ENCODE measurements around the gene PPIL6.
A peak's percentile ranks its signal among the peaks of the same experiment; 100 is the strongest.

Gene PPIL6

DNA sequence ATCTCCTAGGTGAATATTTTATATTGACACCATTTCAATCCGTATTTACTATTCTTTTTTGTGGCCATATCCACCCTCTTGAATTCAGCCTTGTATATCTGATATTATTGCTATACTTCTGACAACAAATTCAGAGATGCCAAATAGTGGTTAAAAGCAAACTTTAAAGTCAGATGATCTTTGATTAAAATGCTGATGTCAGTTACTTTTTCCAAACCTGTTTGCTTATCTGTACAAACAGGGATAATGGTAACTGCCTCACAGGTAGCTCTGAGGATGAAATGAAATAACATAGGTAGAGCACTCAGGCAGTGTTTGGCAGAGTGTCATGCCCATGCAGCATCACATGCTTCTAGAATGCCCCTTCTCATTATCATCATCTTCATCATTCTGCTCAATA is 19.2 kb downstream of the PPIL6 start:
- no peaks in the 10 kb centered on the region for H3K4me1 Mint-ChIP-seq (ENCODE audit: low read depth)
- no peak overlapping the region for H3K27ac Mint-ChIP-seq
- H3K27me3 Mint-ChIP-seq (ENCODE audit: low read depth) = peaks cover 2% of the 10 kb centered on the region
- H3K9me3 Mint-ChIP-seq = no peaks in the 10 kb centered on the region
- no peak overlapping the region for H3K4me3 Mint-ChIP-seq
- H3K36me3 Mint-ChIP-seq (ENCODE audit: low read depth) = no peaks in the 10 kb centered on the region

DNA sequence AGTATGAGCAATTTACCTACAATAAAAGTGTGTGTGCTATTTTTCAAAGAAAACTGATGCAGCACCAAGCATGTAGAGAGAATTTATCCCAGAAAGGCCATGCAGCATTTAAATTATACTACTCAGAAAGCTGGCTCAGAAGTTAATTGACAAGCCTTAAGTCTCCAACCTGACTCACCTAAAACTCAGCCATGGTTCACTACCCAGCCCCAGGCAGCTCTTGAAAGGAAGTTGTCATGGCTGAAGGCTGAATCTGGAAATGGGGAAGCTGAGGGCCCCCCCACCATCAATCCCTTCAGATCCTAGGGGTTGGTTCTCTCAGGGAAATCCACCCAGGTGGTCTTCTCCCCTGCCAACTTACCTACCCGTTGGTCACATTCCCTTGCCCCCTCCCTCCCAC is 19.7 kb downstream of the PPIL6 start:
- no peak overlapping the region for H3K4me3 Mint-ChIP-seq
- H3K4me1 Mint-ChIP-seq (ENCODE audit: low read depth) = no peaks in the 10 kb centered on the region
- H3K27me3 Mint-ChIP-seq (ENCODE audit: low read depth) = peaks cover 2% of the 10 kb centered on the region
- H3K36me3 Mint-ChIP-seq (ENCODE audit: low read depth) = no peaks in the 10 kb centered on the region
- no peak overlapping the region for H3K27ac Mint-ChIP-seq
- H3K9me3 Mint-ChIP-seq = no peaks in the 10 kb centered on the region

DNA sequence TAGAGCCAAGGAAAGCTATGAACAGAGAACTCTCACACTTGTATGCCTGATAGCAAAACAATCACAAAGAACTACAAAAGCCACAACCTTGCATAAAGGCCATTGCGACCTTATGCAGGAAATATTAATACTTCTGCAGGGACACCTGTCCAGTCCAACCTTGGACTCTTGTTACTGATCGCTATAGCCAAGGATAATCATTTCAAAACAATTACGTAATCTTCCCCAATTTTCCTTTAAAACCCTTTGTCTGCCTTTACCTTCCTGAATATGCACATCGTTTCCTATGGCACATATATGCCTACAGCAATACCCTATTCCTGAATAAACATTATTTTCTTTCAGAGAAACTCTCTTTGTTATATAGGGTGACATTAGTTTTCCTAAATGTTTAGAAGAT is 22.8 kb downstream of the PPIL6 start:
- no peak overlapping the region for H3K4me3 Mint-ChIP-seq
- H3K9me3 Mint-ChIP-seq = no peaks in the 10 kb centered on the region
- no peaks in the 10 kb centered on the region for H3K4me1 Mint-ChIP-seq (ENCODE audit: low read depth)
- H3K27ac Mint-ChIP-seq = no peak overlapping the region
- no peaks in the 10 kb centered on the region for H3K36me3 Mint-ChIP-seq (ENCODE audit: low read depth)
- H3K27me3 Mint-ChIP-seq (ENCODE audit: low read depth) = peaks cover 14% of the 10 kb centered on the region

DNA sequence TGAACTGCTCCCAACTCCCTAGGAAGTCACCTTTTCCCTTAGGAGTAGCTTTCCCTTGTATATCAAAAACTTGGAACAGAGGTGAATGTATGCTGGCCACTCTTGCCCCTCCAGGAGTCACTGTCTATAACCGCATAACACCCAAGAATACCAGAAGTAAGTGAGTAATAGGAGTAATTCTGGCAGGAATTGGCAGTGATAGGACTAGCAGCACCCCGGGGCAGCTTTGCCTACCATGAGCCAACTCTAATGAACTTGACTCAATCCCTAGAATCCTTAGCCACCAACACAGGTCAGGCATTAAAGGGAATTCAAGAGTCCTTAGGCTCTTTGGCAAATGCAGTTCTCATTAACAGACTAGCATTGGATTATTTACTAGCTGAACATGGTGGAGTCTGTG is 29.4 kb downstream of the PPIL6 start:
- no peaks in the 10 kb centered on the region for H3K9me3 Mint-ChIP-seq
- H3K4me3 Mint-ChIP-seq = no peak overlapping the region
- no peak overlapping the region for H3K27ac Mint-ChIP-seq
- H3K36me3 Mint-ChIP-seq (ENCODE audit: low read depth) = no peaks in the 10 kb centered on the region
- H3K27me3 Mint-ChIP-seq (ENCODE audit: low read depth) = peaks cover 22% of the 10 kb centered on the region
- no peaks in the 10 kb centered on the region for H3K4me1 Mint-ChIP-seq (ENCODE audit: low read depth)

DNA sequence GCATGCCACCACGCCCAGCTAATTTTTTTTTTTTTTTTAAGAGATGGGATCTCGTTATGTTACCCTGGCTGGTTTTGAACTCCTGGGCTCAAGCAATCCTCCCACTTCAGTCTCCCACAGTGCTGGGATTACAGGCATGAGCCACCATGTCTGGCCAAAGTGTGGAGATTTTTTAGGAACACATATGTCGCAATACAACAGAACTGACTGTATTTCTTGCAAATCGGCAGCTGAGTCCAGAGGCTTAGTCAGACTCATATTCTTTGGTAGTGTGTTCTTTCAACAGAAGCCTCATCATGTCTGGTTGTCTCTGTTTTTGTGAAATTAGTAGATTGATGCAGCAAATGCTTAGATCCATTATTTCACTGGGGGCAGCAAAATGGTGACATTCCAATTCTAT is 34.2 kb downstream of the PPIL6 start:
- H3K36me3 Mint-ChIP-seq (ENCODE audit: low read depth) = no peaks in the 10 kb centered on the region
- no peak overlapping the region for H3K27ac Mint-ChIP-seq
- H3K27me3 Mint-ChIP-seq (ENCODE audit: low read depth) = peaks cover 3% of the 10 kb centered on the region
- no peak overlapping the region for H3K4me3 Mint-ChIP-seq
- no peaks in the 10 kb centered on the region for H3K4me1 Mint-ChIP-seq (ENCODE audit: low read depth)
- H3K9me3 Mint-ChIP-seq = no peaks in the 10 kb centered on the region

DNA sequence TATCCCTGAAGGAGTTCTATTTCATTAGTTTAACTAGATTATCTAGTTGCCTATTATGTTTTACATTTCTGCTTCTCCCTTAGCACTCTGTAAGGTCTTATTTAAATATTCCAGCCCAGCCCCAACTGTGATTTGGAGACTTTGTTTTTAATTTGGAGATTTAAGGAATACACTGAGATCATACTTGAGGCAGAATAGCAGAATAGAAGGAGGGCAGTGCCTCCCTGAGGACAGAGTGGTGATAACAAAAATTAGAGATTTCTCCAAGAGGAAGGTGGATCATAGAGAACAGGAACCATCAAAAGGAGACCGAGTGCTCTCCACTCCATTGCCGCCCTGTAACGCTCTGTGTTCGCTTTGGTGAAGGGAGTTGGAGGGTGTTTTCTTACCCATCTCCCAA is 43.4 kb downstream of the PPIL6 start:
- Mint-ChIP-seq H3K27ac (no peak overlapping the region), H3K27me3 (ENCODE audit: low read depth) (no peaks in the 10 kb centered on the region), H3K4me3 (no peak overlapping the region), H3K4me1 (ENCODE audit: low read depth) (peaks cover 2% of the 10 kb centered on the region), H3K36me3 (ENCODE audit: low read depth) (no peaks in the 10 kb centered on the region), H3K9me3 (no peaks in the 10 kb centered on the region)

DNA sequence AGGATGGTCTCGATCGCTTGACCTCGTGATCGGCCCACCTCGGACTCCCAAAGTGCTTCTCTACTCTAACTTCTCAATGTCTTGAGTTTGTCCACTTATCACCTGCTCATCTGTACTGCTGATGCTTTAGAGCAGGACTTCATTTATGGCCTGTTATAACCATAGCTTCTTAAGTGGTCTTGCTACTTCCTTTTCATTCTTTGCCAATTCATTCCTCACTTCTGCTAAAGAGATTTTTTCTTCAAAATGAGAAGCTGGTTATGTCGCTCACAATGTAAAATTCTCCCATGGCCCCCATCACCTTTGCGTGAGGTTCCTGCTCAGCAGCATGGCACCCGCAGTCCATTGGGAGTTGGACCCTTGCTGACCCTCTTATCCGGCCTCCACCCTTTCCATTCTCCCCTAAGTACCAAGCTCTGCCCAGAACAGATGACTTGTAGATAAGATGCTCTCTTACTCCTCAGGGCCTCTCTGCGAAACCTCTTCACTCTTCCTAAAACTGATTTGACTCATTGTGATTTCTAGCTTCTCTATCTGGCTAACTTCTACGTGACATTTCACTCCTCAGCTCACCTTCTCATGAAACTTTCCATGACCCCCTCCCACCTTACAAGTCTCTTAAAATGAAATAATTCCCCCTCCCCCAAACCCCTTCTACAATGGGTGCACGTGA is 44.2 kb downstream of the PPIL6 start:
- peaks cover 2% of the 10 kb centered on the region for H3K4me1 Mint-ChIP-seq (ENCODE audit: low read depth)
- no peaks in the 10 kb centered on the region for H3K36me3 Mint-ChIP-seq (ENCODE audit: low read depth)
- no peaks in the 10 kb centered on the region for H3K27me3 Mint-ChIP-seq (ENCODE audit: low read depth)
- H3K9me3 Mint-ChIP-seq = no peaks in the 10 kb centered on the region
- H3K27ac Mint-ChIP-seq = no peak overlapping the region
- no peak overlapping the region for H3K4me3 Mint-ChIP-seq

DNA sequence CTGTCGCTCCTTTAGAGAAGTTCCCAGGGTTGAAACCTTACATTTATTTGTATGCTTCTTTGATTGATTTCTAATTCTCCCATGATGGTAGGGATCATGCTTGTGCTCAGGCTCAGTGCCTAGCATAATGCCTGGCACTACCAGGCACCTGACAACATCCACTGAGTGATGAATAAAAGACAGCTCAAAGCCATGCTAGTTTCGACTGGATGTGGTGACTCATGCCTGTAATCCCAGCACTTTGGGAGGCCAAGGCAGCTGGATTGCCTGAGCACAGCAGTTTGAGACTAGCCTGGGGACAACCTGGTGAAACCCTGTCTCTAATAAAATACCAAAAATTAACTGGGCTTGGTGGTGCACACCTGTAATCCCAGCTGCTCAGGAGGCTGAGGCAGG is 46.5 kb downstream of the PPIL6 start:
- Mint-ChIP-seq H3K36me3 (ENCODE audit: low read depth) (no peaks in the 10 kb centered on the region), H3K4me1 (ENCODE audit: low read depth) (peaks cover 7% of the 10 kb centered on the region), H3K4me3 (no peak overlapping the region), H3K9me3 (no peaks in the 10 kb centered on the region), H3K27me3 (ENCODE audit: low read depth) (no peaks in the 10 kb centered on the region), H3K27ac (no peak overlapping the region)

DNA sequence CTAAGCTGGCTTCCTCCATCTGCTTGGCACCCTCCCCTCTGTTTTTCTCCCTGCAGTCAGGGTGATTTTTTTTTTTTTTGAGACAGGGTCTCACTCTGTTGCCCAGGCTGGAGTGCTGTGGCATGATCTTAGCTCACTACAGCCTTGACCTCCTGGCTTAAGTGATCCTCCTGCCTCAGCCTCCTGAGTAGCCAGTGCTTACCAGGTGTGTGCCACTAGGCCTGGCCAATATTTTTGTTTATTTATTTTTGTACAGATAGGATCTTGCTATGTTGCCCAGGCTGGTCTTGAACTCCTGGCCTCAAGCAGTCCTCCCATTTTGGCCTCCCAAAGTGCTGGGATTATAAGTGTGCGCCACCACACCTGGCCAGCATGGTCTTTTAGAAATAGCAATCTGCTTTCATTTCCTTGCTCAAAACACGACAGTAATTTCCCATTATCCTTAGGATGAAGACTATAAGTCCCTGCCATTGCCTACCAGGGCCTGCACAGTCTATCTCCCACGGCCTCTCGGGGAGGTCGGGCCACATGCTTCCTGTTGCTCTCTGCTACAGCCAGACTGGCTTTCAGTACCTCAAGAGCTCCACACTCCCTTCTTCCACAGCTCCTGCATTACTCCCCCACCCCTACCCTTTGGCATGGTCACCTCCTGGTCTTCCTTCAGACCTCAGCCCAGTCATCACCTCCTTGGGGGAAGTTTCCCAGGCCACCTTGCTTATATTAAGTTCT is 47.1 kb downstream of the PPIL6 start:
- peaks cover 7% of the 10 kb centered on the region for H3K4me1 Mint-ChIP-seq (ENCODE audit: low read depth)
- no peaks in the 10 kb centered on the region for H3K36me3 Mint-ChIP-seq (ENCODE audit: low read depth)
- H3K27ac Mint-ChIP-seq = no peak overlapping the region
- H3K27me3 Mint-ChIP-seq (ENCODE audit: low read depth) = no peaks in the 10 kb centered on the region
- no peak overlapping the region for H3K4me3 Mint-ChIP-seq
- H3K9me3 Mint-ChIP-seq = no peaks in the 10 kb centered on the region

DNA sequence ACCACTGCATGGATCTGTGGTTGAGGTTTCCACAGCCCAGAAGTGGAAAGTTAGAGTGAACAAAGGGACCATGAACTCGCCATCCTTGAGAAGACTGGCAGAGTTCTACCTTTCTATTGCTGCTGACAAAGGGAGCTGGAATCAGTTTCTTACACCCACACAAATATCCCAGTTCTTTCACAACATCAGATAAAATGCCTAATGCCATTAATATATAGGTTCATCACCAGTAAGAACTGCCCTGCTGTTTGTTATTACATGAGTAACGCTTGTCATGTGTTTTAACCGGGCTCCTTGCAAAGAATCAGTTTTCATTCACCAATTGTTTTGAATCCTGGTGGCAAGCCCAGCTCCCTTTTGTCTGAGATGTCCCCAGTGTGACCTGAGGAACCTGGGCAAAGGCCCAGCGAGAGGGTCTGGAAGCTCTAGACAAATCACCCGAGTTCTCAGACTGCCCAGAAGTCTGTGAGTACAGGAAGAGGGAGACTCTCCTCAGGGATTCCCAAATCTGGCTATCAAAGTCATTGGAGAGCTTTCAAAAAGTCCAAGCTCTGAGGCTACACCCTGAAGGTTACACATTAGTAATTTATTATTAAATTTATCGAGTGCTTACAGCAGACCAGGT is 50.7 kb downstream of the PPIL6 start:
- no peak overlapping the region for H3K4me3 Mint-ChIP-seq
- H3K27ac Mint-ChIP-seq = no peak overlapping the region
- no peaks in the 10 kb centered on the region for H3K9me3 Mint-ChIP-seq
- H3K36me3 Mint-ChIP-seq (ENCODE audit: low read depth) = no peaks in the 10 kb centered on the region
- peaks cover 10% of the 10 kb centered on the region for H3K4me1 Mint-ChIP-seq (ENCODE audit: low read depth)
- H3K27me3 Mint-ChIP-seq (ENCODE audit: low read depth) = peaks cover 8% of the 10 kb centered on the region

DNA sequence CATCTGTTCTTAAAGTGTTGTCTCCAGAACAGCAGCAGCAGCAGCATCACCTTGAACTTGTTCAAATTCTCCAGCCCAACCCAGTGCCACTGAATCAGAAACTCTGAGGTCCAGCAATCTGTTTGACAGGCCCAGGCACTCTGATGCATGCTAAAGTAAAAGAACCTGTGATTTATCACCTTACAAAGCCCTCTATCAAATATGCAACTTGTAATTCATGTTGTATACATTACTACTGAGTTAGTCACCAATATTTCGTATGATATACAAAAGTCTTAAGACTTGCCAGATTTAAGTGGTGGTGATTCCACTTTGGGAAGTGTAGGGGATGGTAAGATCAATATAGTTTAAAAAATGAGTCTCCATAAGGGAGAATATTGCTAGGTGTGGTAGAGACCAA is 52.2 kb downstream of the PPIL6 start:
- H3K9me3 Mint-ChIP-seq = no peaks in the 10 kb centered on the region
- no peak overlapping the region for H3K27ac Mint-ChIP-seq
- H3K36me3 Mint-ChIP-seq (ENCODE audit: low read depth) = no peaks in the 10 kb centered on the region
- peaks cover 8% of the 10 kb centered on the region for H3K27me3 Mint-ChIP-seq (ENCODE audit: low read depth)
- peaks cover 18% of the 10 kb centered on the region for H3K4me1 Mint-ChIP-seq (ENCODE audit: low read depth)
- H3K4me3 Mint-ChIP-seq = no peak overlapping the region

DNA sequence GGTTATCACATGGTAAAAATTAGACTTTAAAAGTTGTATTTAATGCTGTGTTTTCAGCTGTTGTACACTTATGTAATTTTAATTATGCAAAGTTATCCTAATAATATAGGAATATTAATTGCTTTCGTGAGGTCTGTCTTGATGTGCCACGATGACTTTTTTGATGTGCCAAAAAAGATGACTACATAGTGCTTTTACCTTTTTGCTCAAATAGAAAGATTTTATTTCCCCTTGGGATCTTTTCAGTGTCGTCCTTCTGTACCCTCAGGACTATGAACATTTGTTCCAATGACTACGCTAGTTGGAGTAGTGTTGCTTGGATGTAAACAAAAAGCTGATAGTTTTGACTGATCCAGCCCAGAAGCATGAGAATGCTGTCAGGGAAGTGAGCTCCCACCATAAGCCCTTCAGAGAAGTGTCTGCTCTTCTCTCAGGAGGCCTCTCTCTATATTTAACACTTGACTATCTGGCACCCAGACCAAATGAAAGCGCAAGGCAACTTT is 56.9 kb downstream of the PPIL6 start:
- H3K9me3 Mint-ChIP-seq = no peaks in the 10 kb centered on the region
- H3K27me3 Mint-ChIP-seq (ENCODE audit: low read depth) = peaks cover 8% of the 10 kb centered on the region
- H3K36me3 Mint-ChIP-seq (ENCODE audit: low read depth) = peaks cover 21% of the 10 kb centered on the region
- peak overlapping the region; percentile 95 for H3K4me3 Mint-ChIP-seq
- H3K4me1 Mint-ChIP-seq (ENCODE audit: low read depth) = peaks cover 32% of the 10 kb centered on the region
- H3K27ac Mint-ChIP-seq = peak overlapping the region; percentile 99

DNA sequence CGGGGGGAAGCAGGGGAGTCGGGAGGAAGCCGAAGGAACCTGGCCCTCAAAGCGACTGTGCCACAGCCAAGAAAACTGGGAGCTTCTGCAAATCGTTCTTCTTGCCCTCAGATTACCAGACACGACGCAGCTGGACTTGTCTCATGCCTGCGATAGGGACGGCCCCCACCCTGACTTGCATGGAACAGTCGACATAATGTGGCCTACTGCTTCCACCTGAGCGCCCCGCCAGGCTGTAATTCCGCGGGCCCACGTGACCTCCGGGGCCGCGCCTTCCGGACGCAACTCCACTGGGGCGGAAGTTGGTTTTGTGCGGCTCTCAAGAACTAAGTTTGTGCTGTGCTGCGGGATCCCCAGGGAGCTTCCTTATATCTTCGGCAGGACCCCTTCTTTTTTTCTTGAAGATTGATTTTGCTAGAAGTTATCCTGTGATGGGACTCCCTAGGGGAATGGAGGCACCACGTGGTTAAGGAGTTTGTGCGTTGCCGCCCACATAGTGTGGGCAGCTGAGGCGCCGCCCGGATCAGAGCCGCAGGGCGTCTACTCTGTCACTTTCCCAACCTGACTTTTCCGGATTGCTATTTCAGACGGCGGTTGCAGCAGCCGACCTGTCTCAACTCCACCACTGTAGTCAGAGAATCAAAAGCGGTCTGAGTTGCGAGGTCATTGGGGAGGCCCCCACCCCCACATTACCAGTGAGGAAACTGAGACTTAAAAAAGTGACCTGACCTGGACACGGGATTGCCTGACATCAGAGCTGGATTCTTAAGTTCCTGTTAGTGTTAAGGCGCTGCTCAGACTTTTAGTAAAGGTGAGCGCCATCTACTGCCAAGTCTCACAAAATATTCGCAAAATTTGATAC is 57.6 kb downstream of the PPIL6 start:
- peak overlapping the region; percentile 95 for H3K4me3 Mint-ChIP-seq
- no peaks in the 10 kb centered on the region for H3K9me3 Mint-ChIP-seq
- peak overlapping the region; percentile 99 for H3K27ac Mint-ChIP-seq
- H3K27me3 Mint-ChIP-seq (ENCODE audit: low read depth) = peaks cover 8% of the 10 kb centered on the region
- H3K36me3 Mint-ChIP-seq (ENCODE audit: low read depth) = peaks cover 28% of the 10 kb centered on the region
- peaks cover 38% of the 10 kb centered on the region for H3K4me1 Mint-ChIP-seq (ENCODE audit: low read depth)

DNA sequence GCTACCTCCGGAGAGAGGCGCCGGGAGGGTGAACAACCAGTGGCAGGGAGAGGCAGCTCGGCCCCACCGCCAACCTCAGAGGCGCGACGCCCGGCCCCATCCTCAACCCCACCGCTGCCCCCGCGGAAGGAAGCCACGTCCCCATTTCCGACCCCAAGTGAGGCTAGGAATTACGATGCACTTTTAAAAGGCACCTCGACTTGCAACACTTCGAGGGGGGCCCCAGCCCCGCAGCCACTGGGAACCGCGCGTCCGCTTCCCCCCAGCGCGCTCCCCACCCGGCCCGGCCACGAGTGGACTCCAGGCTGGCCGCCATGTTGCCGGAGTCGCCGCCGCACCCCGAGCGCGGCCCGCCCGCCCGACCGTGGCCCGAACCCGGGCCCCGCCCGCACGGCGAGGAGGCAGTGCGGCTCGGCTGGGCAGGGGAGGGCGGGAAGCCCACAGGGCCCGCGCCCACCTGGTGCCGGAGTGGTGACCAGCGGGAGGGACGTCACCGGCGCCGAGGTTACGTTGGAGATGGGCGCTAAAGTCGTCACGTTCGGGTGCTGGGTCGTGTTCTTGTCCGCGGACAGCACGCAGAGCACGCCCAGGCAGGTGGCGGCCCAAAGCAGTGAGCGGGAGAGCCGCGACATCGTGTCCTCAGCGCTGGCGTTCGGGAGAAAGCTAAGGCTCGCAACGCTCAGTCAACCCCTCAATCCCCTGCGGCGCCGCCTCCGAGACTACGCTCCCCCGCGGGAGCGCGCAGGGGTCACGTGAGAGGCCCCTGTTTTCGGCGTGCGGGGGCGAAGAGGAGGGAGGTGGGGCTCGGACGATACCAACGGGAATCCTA is 58.5 kb downstream of the PPIL6 start, which contains the start of gene CD164:
Gene CD164, minus strand, starts transcription at position 721 of the 829 bp plus-strand sequence. Its CDS starts 89 bp downstream, at position 632.
- peaks cover 4% of the 10 kb centered on the region for H3K27me3 Mint-ChIP-seq (ENCODE audit: low read depth)
- H3K4me3 Mint-ChIP-seq = peak within 1 kb of the TSS; percentile 95
- H3K4me1 Mint-ChIP-seq (ENCODE audit: low read depth) = peaks cover 41% of the 10 kb centered on the region
- H3K27ac Mint-ChIP-seq = peak within 1 kb of the TSS; percentile 99
- no peaks in the 10 kb centered on the region for H3K9me3 Mint-ChIP-seq
- peaks cover 31% of the 10 kb centered on the region for H3K36me3 Mint-ChIP-seq (ENCODE audit: low read depth)
